ENCODE measurements around the gene GOLT1B.

Gene GOLT1B

DNA sequence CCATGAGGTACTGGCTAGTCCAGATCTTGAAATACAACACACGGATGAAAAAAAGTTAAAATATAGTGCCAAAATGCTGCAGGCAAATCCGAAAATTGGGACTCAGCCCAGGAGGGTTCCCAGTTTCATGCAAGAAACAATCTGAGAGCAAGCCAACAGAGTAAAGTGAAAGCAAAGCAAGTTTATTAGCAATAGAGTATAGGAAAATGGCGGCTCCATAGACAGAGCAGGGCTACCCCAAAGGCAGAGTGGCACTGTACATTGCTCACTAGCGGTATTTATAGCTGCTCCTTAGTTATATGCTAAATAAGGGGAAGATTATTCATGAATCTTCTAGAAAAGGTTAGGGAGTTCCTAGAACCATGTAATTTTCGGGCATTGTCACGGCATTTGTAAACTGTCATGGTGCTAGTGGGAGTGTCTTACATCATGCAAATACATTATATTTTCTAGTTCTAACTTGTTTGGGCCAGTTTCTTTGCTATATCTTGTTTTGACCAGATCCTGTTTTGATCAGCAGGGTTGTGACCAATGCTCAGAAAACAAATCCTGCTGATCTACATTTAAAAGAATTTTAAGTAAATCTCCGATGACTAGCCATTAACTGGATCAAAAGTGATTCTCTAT lies 29.3 kb upstream of the GOLT1B start:
- DNase-seq, result no peak
- Histone ChIP-seq H3K27me3 (no peaks in the 10 kb centered on the region), H3K36me3 (peaks cover 9% of the 10 kb centered on the region), H3K9me3 (no peaks in the 10 kb centered on the region), H3K4me3 (ENCODE audit: low read depth, low read length) (no peak overlapping the region), H3K4me1 (no peaks in the 10 kb centered on the region)
- TF ChIP-seq, protein P1, sequence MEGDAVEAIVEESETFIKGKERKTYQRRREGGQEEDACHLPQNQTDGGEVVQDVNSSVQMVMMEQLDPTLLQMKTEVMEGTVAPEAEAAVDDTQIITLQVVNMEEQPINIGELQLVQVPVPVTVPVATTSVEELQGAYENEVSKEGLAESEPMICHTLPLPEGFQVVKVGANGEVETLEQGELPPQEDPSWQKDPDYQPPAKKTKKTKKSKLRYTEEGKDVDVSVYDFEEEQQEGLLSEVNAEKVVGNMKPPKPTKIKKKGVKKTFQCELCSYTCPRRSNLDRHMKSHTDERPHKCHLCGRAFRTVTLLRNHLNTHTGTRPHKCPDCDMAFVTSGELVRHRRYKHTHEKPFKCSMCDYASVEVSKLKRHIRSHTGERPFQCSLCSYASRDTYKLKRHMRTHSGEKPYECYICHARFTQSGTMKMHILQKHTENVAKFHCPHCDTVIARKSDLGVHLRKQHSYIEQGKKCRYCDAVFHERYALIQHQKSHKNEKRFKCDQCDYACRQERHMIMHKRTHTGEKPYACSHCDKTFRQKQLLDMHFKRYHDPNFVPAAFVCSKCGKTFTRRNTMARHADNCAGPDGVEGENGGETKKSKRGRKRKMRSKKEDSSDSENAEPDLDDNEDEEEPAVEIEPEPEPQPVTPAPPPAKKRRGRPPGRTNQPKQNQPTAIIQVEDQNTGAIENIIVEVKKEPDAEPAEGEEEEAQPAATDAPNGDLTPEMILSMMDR (IDR thresholded peaks at IDR 0.05; ENCODE audit: low read depth, low read length), result no peak

DNA sequence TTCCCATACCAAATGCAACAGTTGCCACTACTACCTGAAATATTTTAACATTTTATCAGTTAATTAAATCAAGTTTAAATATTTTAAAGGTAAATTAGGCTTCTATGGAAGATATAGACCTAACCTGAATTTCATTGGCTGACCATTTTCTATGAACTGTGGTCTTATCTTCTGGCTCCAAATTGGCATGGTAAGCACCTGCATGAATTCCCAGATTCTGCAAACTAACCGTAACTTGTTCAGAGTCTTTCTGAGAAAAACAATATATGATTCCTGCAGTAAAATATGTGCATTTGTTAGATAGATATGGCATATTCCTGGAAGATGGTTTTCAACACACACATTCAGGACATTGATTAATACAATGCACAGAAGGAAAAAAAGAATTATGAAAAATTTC lies 26.0 kb upstream of the GOLT1B start:
- DNase-seq, result no peak
- no peaks in the 10 kb centered on the region for H3K9me3 ChIP-seq
- no peaks in the 10 kb centered on the region for H3K27me3 ChIP-seq
- H3K36me3 ChIP-seq, result peaks cover 11% of the 10 kb centered on the region
- TF ChIP-seq, protein P1 (IDR thresholded peaks at IDR 0.05; ENCODE audit: low read depth, low read length), result no peak
- no peaks in the 10 kb centered on the region for H3K4me1 ChIP-seq
- no peak overlapping the region for H3K4me3 ChIP-seq (ENCODE audit: low read depth, low read length)

DNA sequence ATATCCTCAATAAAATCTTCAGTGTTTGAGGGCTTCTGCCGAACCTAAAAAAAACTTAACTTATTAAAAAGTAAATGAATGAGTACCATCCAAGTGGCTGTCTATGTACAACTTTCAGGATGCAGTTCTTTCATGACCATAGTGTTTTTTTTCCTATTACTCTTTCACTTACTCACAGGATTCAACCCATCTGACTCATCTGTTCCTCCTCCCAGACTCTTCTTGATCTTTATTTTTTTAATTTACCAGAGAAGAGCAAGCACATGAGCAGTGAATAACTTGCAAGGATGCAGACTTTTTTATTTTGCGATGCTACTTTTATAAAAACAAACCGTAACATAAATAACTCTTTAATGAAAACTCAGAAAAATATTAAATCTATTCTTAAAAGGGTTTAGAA lies 24.6 kb upstream of the GOLT1B start:
- no peak overlapping the region for H3K4me3 ChIP-seq (ENCODE audit: low read depth, low read length)
- no peaks in the 10 kb centered on the region for H3K9me3 ChIP-seq
- no peak for DNase-seq
- TF ChIP-seq, protein P1 (IDR thresholded peaks at IDR 0.05; ENCODE audit: low read depth, low read length), result no peak
- H3K4me1 ChIP-seq, result no peaks in the 10 kb centered on the region
- peaks cover 10% of the 10 kb centered on the region for H3K36me3 ChIP-seq
- H3K27me3 ChIP-seq, result no peaks in the 10 kb centered on the region

DNA sequence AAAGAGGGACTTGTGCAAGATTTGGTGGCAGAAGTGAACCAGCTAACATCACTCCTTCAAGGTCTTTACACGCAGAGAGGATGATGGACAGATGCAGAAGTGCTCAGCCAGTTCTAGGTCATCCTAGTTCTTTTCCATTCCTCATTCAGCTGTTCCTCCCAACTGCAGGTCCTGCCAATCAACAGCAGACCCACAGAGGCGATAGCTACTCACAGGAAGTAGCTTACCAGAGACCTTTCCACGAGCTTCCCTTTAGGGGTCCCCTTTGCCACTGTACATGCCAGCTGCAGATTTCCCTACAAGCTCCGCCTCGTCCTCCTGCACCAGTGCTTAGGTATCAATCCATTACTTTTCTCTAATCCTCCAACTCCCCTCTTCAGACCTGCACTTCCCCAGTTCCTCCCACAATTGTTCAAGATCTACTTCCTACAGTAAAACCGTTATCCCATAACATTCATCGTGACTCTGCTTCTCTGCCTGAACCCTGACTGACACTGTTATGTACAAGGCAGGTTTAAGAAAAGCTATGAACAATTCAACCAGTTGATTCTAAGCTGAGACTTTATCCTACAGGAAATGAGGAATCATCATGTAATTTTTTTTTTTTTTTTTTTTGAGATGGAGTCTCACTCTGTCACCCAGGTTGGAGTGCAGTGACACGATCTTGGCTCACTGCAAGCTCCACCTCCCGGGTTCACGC lies 22.7 kb upstream of the GOLT1B start:
- TF ChIP-seq, protein P1 (IDR thresholded peaks at IDR 0.05; ENCODE audit: low read depth, low read length), result no peak
- no peaks in the 10 kb centered on the region for H3K4me1 ChIP-seq
- peaks cover 19% of the 10 kb centered on the region for H3K36me3 ChIP-seq
- H3K27me3 ChIP-seq, result no peaks in the 10 kb centered on the region
- no peak overlapping the region for H3K4me3 ChIP-seq (ENCODE audit: low read depth, low read length)
- H3K9me3 ChIP-seq, result no peaks in the 10 kb centered on the region
- DNase-seq, result no peak

DNA sequence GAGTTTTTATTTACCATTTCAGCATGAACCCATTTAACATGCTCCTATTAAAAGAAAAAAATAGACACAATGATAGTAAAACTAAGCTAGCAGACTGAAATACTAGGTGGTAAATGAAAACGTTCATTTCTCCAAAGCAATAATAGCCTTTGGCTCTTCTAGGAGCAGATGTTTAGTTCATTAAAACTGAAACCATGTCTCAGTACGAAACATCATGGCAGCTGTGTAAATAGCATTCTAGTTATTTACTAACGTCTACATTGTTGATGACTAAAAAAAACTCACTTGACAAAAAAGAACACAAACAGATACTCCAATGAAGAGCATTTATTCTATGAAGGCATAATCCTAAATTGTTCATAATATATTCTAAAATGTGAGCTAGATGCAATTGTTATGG lies 18.1 kb upstream of the GOLT1B start:
- Histone ChIP-seq H3K4me3 (ENCODE audit: low read depth, low read length) (no peak overlapping the region), H3K9me3 (no peaks in the 10 kb centered on the region), H3K4me1 (peaks cover 3% of the 10 kb centered on the region; the same call in 1 of the 2 replicates), H3K27me3 (no peaks in the 10 kb centered on the region), H3K36me3 (peaks cover 17% of the 10 kb centered on the region)
- TF ChIP-seq, protein P1 (IDR thresholded peaks at IDR 0.05; ENCODE audit: low read depth, low read length), result no peak
- no peak for DNase-seq

DNA sequence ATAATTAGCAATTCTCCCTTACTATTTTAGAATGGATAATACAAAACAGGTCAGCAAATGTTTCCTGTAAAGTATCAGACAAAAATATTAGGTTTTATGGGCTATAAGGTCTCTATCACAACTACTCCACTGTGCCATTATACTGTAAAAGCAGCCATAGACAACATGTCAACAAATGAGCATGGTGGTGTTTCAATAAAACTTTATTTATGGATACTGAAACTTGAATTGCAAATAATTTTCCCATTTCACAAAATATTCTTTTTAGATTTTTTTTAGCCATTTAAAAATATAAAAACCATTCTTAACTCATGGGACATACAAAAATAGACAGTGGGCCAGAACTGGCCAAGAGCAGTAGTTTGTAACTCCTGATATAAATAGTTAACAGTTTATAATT lies 15.6 kb upstream of the GOLT1B start:
- TF ChIP-seq, protein P1 (IDR thresholded peaks at IDR 0.05; ENCODE audit: low read depth, low read length), result no peak
- Histone ChIP-seq H3K27me3 (no peaks in the 10 kb centered on the region), H3K9me3 (no peaks in the 10 kb centered on the region), H3K36me3 (peaks cover 11% of the 10 kb centered on the region), H3K4me1 (peaks cover 3% of the 10 kb centered on the region; the same call in 1 of the 2 replicates), H3K4me3 (ENCODE audit: low read depth, low read length) (no peak overlapping the region)
- no peak for DNase-seq
